CD4-positive, alpha-beta T cell (primary cell): ENCODE data around the gene SPTBN4. TPM values are rescaled to one million over a fixed set of nuclear protein-coding genes. Genes with fewer than 3 reads are reported as not detected.

Experiments used
- ATAC-seq: fragments of 200-7000 bp; cut with Tn5 transposase; one replicate; pipeline ENCODE4 v1.10.0; 2022; ENCODE audit warnings: mild to moderate bottlenecking; ENCODE audit not compliant: poor library complexity
- CTCF ChIA-PET: fragments of 350-600 bp; sonication (Branson Sonifier 250); formaldehyde crosslinking; loops from one replicate; lab custom pipeline; 2021; ENCODE audit warnings: antibody characterized with exemption, inconsistent platforms; lab: Charles Lee
- POLR2A ChIA-PET: fragments of 350-600 bp; sonication (Branson Sonifier 250); formaldehyde crosslinking; loops from one replicate; lab custom pipeline; 2021; ENCODE audit warnings: antibody characterized with exemption, inconsistent platforms; lab: Charles Lee
- DNase-seq, 14 experiments: peaks; one replicate each; pipeline ENCODE4 v3.0.0-alpha.2; 2013 to 2020; ENCODE audit warnings: mixed read lengths in 2 of 14
- H3K27ac ChIP-seq, 2 donors: one replicate each; pipeline versions ENCODE4 v1.5.1 to v1.7.0; 2013; ENCODE audit warnings: low read length in 2 of 2, low read depth in 1 of 2, mild to moderate bottlenecking in 1 of 2
- H3K27me3 ChIP-seq, 2 experiments: 1 replicate in 1 of 2; 2 replicates in 1 of 2; pipeline versions ENCODE4 v1.6.1 to v1.7.0; 2013; ENCODE audit warnings: low read length in 2 of 2, control low read depth in 1 of 2, mild to moderate bottlenecking in 1 of 2, moderate library complexity in 1 of 2; ENCODE audit not compliant: insufficient read depth in 2 of 2, control insufficient read depth in 1 of 2
- H3K36me3 ChIP-seq: one replicate; pipeline ENCODE4 v1.6.1; 2013; ENCODE audit warnings: low read length, control low read depth; ENCODE audit not compliant: insufficient read depth
- H3K4me1 ChIP-seq: one replicate; pipeline ENCODE4 v1.6.1; 2013; ENCODE audit warnings: low read length, control low read depth; ENCODE audit not compliant: insufficient read depth
- H3K4me3 ChIP-seq: one replicate; pipeline ENCODE4 v1.5.1; 2013; ENCODE audit warnings: mild to moderate bottlenecking, low read length, moderate library complexity
- H3K9me3 ChIP-seq, 2 experiments: 1 replicate in 1 of 2; 2 replicates in 1 of 2; pipeline versions ENCODE4 v1.6.1 to v1.7.0; 2013; ENCODE audit warnings: low read length in 2 of 2, mild to moderate bottlenecking in 2 of 2, control low read depth in 1 of 2, moderate library complexity in 1 of 2; ENCODE audit not compliant: control insufficient read depth in 1 of 2, insufficient read depth in 1 of 2
- H3K27ac Mint-ChIP-seq: one replicate; pipeline ENCODE4 v1.8.0; 2020; ENCODE audit warnings: mixed read lengths
- H3K27me3 Mint-ChIP-seq: one replicate; pipeline ENCODE4 v1.8.0; 2021; ENCODE audit warnings: mixed read lengths
- H3K36me3 Mint-ChIP-seq: one replicate; pipeline ENCODE4 v1.8.0; 2021; ENCODE audit warnings: low read depth, mixed read lengths
- H3K4me1 Mint-ChIP-seq: one replicate; pipeline ENCODE4 v1.8.0; 2021; ENCODE audit warnings: low read depth, mixed read lengths
- H3K4me3 Mint-ChIP-seq: one replicate; pipeline ENCODE4 v1.8.0; 2020; ENCODE audit warnings: mild to moderate bottlenecking, mixed read lengths
- H3K9me3 Mint-ChIP-seq: one replicate; pipeline ENCODE4 v1.8.0; 2020; ENCODE audit warnings: mixed read lengths
- intact Hi-C, 2 experiments: fragments of 100-400 bp; cut with DNase I in 1 of 2; cut with micrococcal nuclease in 1 of 2; formaldehyde crosslinking; loops; one replicate each; pipeline versions ENCODE4 v1.15.1 to v1.9.0; 2023 to 2025; cut with DNase I, micrococcal nuclease
- total RNA-seq, 174 experiments: library from RNA in 2 of 174; stranded (reverse) in 2 of 174; gene quantifications; one replicate each; pipeline ENCODE4 v1.2.3 and lab custom pipeline; 2021 to 2026
- TF ChIP-seq, protein P1 (sequence below): fragments of 200-600 bp; IDR thresholded peaks from one replicate; pipeline ENCODE4 v1.8.0; 2022; ENCODE audit warnings: antibody characterized with exemption, mild to moderate bottlenecking

Gene SPTBN4
- total RNA-seq, 2 experiments from 2014 or later = 0.59 to 0.88 TPM

DNA sequence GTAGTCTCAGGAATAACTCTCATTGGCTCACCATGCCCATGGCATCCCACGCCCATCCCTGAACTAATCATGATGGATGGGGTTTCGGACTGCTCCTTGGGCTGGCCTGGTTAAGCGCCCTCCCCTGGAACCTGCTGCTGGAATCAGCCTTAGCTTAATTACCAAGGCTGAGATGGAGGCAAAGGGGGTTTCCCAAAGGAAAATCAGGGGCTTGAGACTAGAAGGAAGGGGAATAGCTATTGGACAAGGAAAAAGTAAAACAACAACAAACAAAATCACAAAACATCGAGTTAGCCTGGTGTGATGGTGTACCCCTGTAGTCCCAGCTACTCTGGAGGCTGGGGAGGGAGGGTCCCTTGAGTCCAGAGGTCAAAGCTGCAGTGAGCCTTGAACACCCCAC is 84.2 kb downstream of the SPTBN4 start:
- ATAC-seq = no peak
- Histone ChIP-seq H3K36me3 (no peaks in the 10 kb centered on the region), H3K9me3 (peaks cover 0 to 7% of the 10 kb centered on the region in 2 experiments), H3K4me3 (no peak overlapping the region), H3K27me3 (peaks cover 32 to 55% of the 10 kb centered on the region in 2 experiments), H3K4me1 (peaks cover 7% of the 10 kb centered on the region), H3K27ac (no peak overlapping the region)
- DNase-seq = no peak
- POLR2A ChIA-PET = no interaction called here
- Mint-ChIP-seq H3K4me3 (no peak overlapping the region), H3K4me1 (peaks cover 11% of the 10 kb centered on the region), H3K27me3 (peaks cover 74% of the 10 kb centered on the region), H3K36me3 (no peaks in the 10 kb centered on the region), H3K9me3 (no peaks in the 10 kb centered on the region), H3K27ac (no peak overlapping the region)
- intact Hi-C loops = no loop called here
- CTCF ChIA-PET = interaction anchor here (0.8 to 1.9 kb wide), 3 partner anchors 52 to 246 kb away, joined by 3 to 5 read pairs (median 3); no protein-coding TSS in a partner anchor
- TF ChIP-seq, protein P1, sequence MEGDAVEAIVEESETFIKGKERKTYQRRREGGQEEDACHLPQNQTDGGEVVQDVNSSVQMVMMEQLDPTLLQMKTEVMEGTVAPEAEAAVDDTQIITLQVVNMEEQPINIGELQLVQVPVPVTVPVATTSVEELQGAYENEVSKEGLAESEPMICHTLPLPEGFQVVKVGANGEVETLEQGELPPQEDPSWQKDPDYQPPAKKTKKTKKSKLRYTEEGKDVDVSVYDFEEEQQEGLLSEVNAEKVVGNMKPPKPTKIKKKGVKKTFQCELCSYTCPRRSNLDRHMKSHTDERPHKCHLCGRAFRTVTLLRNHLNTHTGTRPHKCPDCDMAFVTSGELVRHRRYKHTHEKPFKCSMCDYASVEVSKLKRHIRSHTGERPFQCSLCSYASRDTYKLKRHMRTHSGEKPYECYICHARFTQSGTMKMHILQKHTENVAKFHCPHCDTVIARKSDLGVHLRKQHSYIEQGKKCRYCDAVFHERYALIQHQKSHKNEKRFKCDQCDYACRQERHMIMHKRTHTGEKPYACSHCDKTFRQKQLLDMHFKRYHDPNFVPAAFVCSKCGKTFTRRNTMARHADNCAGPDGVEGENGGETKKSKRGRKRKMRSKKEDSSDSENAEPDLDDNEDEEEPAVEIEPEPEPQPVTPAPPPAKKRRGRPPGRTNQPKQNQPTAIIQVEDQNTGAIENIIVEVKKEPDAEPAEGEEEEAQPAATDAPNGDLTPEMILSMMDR = no peak

DNA sequence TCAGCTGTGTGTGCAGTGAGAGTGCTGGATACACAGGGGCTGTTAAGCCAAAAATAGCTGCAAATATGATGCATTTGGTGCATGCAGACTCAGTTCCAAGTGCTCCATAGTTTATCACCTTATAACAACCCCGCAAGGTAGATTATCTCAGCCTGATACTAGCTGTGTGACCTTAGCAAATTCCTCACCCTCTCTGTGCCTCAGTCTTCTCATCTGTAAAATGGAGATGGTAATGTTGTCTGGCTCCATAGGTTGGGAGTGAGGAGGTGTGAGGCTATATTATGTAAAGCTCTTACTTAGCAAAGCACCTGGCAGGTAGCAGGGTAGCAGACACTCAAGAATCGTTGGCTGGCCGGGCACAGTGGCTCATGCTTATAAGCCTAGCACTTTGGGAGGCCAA is 86.0 kb downstream of the SPTBN4 start:
- ATAC-seq (no peak), DNase-seq (no peak)
- Mint-ChIP-seq H3K4me3 (no peak overlapping the region), H3K4me1 (peaks cover 11% of the 10 kb centered on the region), H3K9me3 (no peaks in the 10 kb centered on the region), H3K27ac (no peak overlapping the region), H3K27me3 (peaks cover 64% of the 10 kb centered on the region), H3K36me3 (no peaks in the 10 kb centered on the region)
- intact Hi-C loops = no loop called here
- TF ChIP-seq, protein P1 = no peak
- peaks cover 32 to 55% of the 10 kb centered on the region in 2 experiments for H3K27me3 ChIP-seq
- H3K36me3 ChIP-seq = no peaks in the 10 kb centered on the region
- no peak overlapping the region for H3K27ac ChIP-seq
- ChIA-PET CTCF (interaction anchor here (0.9 to 1.2 kb wide), 2 partner anchors 9 to 82 kb away, joined by 3 to 4 read pairs; no protein-coding TSS in a partner anchor), POLR2A (interaction anchor here (0.7 kb wide), 1 partner anchor 18 kb away, joined by 3 read pairs; no protein-coding TSS in a partner anchor)
- no peak overlapping the region for H3K4me3 ChIP-seq
- peaks cover 7% of the 10 kb centered on the region for H3K4me1 ChIP-seq
- H3K9me3 ChIP-seq = peaks cover 0 to 9% of the 10 kb centered on the region in 2 experiments

DNA sequence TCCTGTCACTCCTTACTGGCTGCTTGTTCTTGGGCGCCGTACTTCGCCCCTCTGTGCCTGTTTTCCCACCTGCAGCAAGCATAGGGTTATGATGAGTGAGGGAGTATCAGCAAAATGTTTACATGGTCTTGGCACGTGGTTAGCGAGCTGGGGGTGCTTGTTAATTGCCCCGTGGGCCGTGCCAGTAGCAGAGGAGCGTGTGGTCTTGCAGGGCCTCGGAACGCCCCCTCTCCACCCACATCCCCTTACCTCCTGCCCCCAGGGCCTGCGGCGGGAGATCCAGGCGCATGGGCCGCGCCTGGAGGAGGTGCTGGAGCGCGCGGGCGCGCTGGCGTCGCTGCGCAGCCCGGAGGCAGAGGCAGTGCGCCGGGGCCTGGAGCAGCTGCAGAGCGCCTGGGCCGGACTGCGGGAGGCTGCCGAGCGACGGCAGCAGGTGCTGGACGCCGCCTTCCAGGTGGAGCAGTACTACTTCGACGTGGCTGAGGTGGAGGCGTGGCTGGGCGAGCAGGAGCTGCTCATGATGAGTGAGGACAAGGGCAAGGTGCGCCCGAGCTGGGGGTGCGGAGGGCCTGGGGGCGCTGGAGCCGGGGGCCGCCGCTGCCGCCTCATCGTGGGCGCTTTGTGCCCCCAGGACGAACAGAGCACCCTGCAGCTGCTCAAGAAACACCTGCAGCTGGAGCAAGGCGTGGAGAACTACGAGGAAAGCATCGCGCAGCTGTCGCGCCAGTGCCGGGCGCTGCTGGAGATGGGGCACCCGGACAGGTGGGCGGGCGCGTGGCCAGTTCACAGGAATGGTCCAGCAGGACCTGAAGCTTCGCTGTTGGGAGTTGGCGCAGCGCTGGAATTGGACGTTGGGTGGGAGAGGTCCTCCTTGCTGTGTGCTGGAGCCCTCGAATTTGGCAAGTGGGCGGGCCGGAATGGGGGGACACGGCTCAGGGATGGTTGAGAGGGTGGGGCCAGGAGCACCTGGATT is 87.4 kb downstream of the SPTBN4 start:
- intact Hi-C loops = no loop called here
- H3K36me3 Mint-ChIP-seq = no peaks in the 10 kb centered on the region
- H3K4me1 ChIP-seq = peaks cover 2% of the 10 kb centered on the region
- H3K9me3 ChIP-seq = peaks cover 0 to 9% of the 10 kb centered on the region in 2 experiments
- ChIA-PET CTCF (no interaction called here), POLR2A (no interaction called here)
- no peak overlapping the region for H3K27ac ChIP-seq
- H3K9me3 Mint-ChIP-seq = no peaks in the 10 kb centered on the region
- peaks cover 20 to 45% of the 10 kb centered on the region in 2 experiments for H3K27me3 ChIP-seq
- TF ChIP-seq, protein P1 = no peak
- H3K4me3 Mint-ChIP-seq = no peak overlapping the region
- no peak for ATAC-seq
- H3K27ac Mint-ChIP-seq = no peak overlapping the region
- peaks cover 64% of the 10 kb centered on the region for H3K27me3 Mint-ChIP-seq
- no peaks in the 10 kb centered on the region for H3K36me3 ChIP-seq
- no peak for DNase-seq
- peaks cover 6% of the 10 kb centered on the region for H3K4me1 Mint-ChIP-seq
- H3K4me3 ChIP-seq = no peak overlapping the region
